Esophagus (tissue), 2 donors: Measurements from ENCODE around the gene ANK3. TPM values are rescaled to one million over a fixed set of nuclear protein-coding genes. Genes with fewer than 3 reads are reported as not detected.

Experiments used
- H3K27ac ChIP-seq, 2 donors: one replicate each; pipeline ENCODE4 v1.5.1; 2013; ENCODE audit warnings: low read depth in 2 of 2, mild to moderate bottlenecking in 2 of 2, inconsistent platforms in 1 of 2, low read length in 1 of 2, moderate library complexity in 1 of 2
- H3K27me3 ChIP-seq, 2 donors: one replicate each; pipeline ENCODE4 v1.6.1; 2013; ENCODE audit warnings: low read length in 2 of 2, control low read depth in 1 of 2, mild to moderate bottlenecking in 1 of 2; ENCODE audit not compliant: insufficient read depth in 2 of 2, control insufficient read depth in 1 of 2
- H3K36me3 ChIP-seq, 2 donors: one replicate each; pipeline ENCODE4 v1.6.1; 2013; ENCODE audit warnings: low read length in 1 of 2; ENCODE audit not compliant: control insufficient read depth in 2 of 2, insufficient read depth in 2 of 2
- H3K4me1 ChIP-seq, 2 donors: one replicate each; pipeline ENCODE4 v1.6.1; 2013; ENCODE audit warnings: low read length in 1 of 2; ENCODE audit not compliant: control insufficient read depth in 2 of 2, insufficient read depth in 2 of 2
- H3K4me3 ChIP-seq, 2 donors: one replicate each; pipeline ENCODE4 v1.5.1; 2013; ENCODE audit warnings: low read length in 2 of 2, mild to moderate bottlenecking in 2 of 2, low read depth in 1 of 2, moderate library complexity in 1 of 2
- H3K9me3 ChIP-seq, 2 donors: one replicate each; pipeline ENCODE4 v1.6.1; 2013; ENCODE audit warnings: mild to moderate bottlenecking in 2 of 2, low read depth in 1 of 2, low read length in 1 of 2, moderate library complexity in 1 of 2; ENCODE audit not compliant: control insufficient read depth in 2 of 2, insufficient read depth in 1 of 2
- WGBS, 2 donors: extraction: QIAGEN DNeasy Blood & Tissue Kit; methylation state at CpG; one replicate each; pipeline ENCODE4 v1.1.7; 2013; 5-methylcytosine and 5-hydroxymethylcytosine counted together
- polyA plus RNA-seq, 2 donors: library from polyadenylated mRNA; stranded (reverse); fragments of 200-250 nt; gene quantifications; one replicate each; pipeline ENCODE4 v1.2.3, GENCODE V29; 2013
- donor health status: healthy with polysubstance abuse.
- donor health status: Bipolar disorder and iron deficiency.

The ANK3 gene
- polyA plus RNA-seq, 2 donors = 6.9 to 7.8 TPM

- Histone ChIP-seq H3K4me1 (no peaks in the 10 kb centered on the region), H3K9me3 (no peaks in the 10 kb centered on the region), H3K27me3 (no peaks in the 10 kb centered on the region), H3K27ac (no peak overlapping the region), H3K4me3 (no peak overlapping the region), H3K36me3 (peaks cover 0 to 4% of the 10 kb centered on the region in 2 donors)
- WGBS, 2 donors = 63 to 77% methylated on average over 1 of the region's 1 CpG
These were observed 123.2 kb downstream of the ANK3 start for GRCh38 chr10:60266513-60266912.

GRCh38 chr10:60262647-60263126 is 127.0 kb downstream of the ANK3 start:
- no peaks in the 10 kb centered on the region for H3K4me1 ChIP-seq
- H3K27me3 ChIP-seq = no peaks in the 10 kb centered on the region
- H3K27ac ChIP-seq = no peak overlapping the region
- H3K36me3 ChIP-seq = peaks cover 0 to 8% of the 10 kb centered on the region in 2 donors
- 75 to 77% methylated on average over 3 of the region's 3 CpGs for WGBS, 2 donors
- no peaks in the 10 kb centered on the region for H3K9me3 ChIP-seq
- no peak overlapping the region for H3K4me3 ChIP-seq

GRCh38 chr10:60260321-60260720 is 129.4 kb downstream of the ANK3 start:
- 63 to 82% methylated on average over 3 of the region's 3 CpGs for WGBS, 2 donors
- no peaks in the 10 kb centered on the region for H3K4me1 ChIP-seq

DNA sequence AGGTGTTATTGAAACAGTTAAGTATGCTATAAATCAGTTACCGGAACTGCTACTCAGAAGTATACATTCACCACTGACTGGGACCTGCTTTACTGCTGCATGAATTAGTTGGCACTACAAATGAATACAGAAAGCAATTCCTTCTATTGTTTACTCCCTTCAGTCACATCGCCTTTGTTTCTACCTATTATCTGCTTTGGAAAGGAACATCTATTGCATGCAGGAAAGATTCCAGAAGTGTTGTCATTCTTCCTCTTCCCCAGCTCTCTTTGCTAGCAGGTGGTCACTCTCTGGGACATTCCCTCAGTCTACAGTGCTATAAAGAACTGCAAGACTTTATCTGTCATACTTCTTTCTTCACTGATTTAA is 131.3 kb downstream of the ANK3 start:
- no peaks in the 10 kb centered on the region for H3K27me3 ChIP-seq
- no peaks in the 10 kb centered on the region for H3K4me1 ChIP-seq
- 72 to 79% methylated on average over 2 of the region's 2 CpGs for WGBS, 2 donors

More at GRCh38 chr10:60260321-60260720, 129.4 kb downstream of the ANK3 start:
- Histone ChIP-seq H3K36me3 (peaks cover 0 to 8% of the 10 kb centered on the region in 2 donors), H3K27ac (no peak overlapping the region), H3K27me3 (no peaks in the 10 kb centered on the region), H3K4me3 (no peak overlapping the region), H3K9me3 (no peaks in the 10 kb centered on the region)

GRCh38 chr10:60257767-60258428 is 131.8 kb downstream of the ANK3 start:
- WGBS, 2 donors = 60 to 63% methylated on average over 3 of the region's 3 CpGs
- peaks cover 0 to 2% of the 10 kb centered on the region in 2 donors for H3K4me1 ChIP-seq
- no peak overlapping the region for H3K27ac ChIP-seq
- H3K36me3 ChIP-seq = peaks cover 0 to 4% of the 10 kb centered on the region in 2 donors
- H3K4me3 ChIP-seq = no peak overlapping the region
- H3K27me3 ChIP-seq = no peaks in the 10 kb centered on the region
- no peaks in the 10 kb centered on the region for H3K9me3 ChIP-seq

More for the DNA sequence above, 131.3 kb downstream of the ANK3 start:
- H3K27ac ChIP-seq = no peak overlapping the region
- no peaks in the 10 kb centered on the region for H3K9me3 ChIP-seq
- H3K36me3 ChIP-seq = peaks cover 0 to 4% of the 10 kb centered on the region in 2 donors
- no peak overlapping the region for H3K4me3 ChIP-seq

GRCh38 chr10:60254776-60255175 is 134.9 kb downstream of the ANK3 start:
- H3K4me1 ChIP-seq = peaks cover 0 to 2% of the 10 kb centered on the region in 2 donors
- H3K4me3 ChIP-seq = no peak overlapping the region
- no peaks in the 10 kb centered on the region for H3K9me3 ChIP-seq
- H3K27ac ChIP-seq = no peak overlapping the region
- no peaks in the 10 kb centered on the region for H3K27me3 ChIP-seq
- H3K36me3 ChIP-seq = no peaks in the 10 kb centered on the region

DNA sequence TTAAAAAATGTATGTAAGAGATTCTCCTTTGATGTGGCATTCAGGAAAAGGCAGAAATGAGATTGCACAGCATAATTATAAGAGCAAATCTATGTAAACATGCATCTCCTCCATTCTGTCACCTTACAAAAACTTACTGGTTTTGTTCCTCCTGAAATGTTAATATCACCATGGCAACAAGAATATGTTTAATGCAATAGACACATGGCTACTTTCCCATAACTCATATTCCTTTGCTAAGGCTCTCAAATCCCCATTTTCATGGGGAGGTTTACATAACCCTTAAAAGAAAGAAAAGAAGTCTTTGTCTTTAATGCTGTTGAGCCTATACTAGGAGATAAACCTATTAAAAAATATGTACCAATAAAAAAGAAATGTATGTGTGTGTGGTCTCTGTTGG is 136.2 kb downstream of the ANK3 start:
- H3K4me3 ChIP-seq = no peak overlapping the region
- H3K4me1 ChIP-seq = peaks cover 0 to 2% of the 10 kb centered on the region in 2 donors
- no peaks in the 10 kb centered on the region for H3K36me3 ChIP-seq
- no peaks in the 10 kb centered on the region for H3K27me3 ChIP-seq
- H3K27ac ChIP-seq = no peak overlapping the region
- no peaks in the 10 kb centered on the region for H3K9me3 ChIP-seq

- 93 to 96% methylated on average over 4 of the region's 4 CpGs for WGBS, 2 donors
- Histone ChIP-seq H3K36me3 (no peaks in the 10 kb centered on the region), H3K4me1 (peaks cover 0 to 2% of the 10 kb centered on the region in 2 donors), H3K4me3 (no peak overlapping the region), H3K27me3 (no peaks in the 10 kb centered on the region), H3K9me3 (no peaks in the 10 kb centered on the region), H3K27ac (no peak overlapping the region)
These were observed 137.0 kb downstream of the ANK3 start for GRCh38 chr10:60252688-60253087.

DNA sequence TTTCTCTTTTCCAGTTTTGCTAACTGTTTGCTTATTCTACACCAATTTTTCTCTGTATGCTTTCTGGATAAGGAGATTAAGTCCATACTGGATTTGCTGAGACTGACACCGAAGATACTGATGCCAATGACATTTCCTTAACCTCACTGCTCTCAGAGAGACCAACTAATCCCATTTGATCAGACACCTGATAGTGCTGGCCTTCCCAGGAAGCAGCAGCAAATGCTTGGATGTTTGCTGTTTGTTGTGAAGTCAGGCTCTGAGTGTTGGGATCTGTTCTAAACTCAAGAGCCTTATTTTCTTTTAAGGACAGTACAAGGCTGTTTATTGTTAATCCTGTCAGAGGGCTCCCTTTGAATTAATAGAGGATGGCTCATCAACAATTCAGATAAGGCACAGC is 143.3 kb downstream of the ANK3 start:
- Histone ChIP-seq H3K36me3 (no peaks in the 10 kb centered on the region), H3K4me3 (no peak overlapping the region), H3K9me3 (no peaks in the 10 kb centered on the region), H3K4me1 (no peaks in the 10 kb centered on the region), H3K27me3 (no peaks in the 10 kb centered on the region), H3K27ac (no peak overlapping the region)
- 71% methylated on average over 1 of the region's 1 CpG for WGBS, 2 donors

- Histone ChIP-seq H3K27ac (no peak overlapping the region), H3K36me3 (no peaks in the 10 kb centered on the region), H3K27me3 (no peaks in the 10 kb centered on the region), H3K4me1 (no peaks in the 10 kb centered on the region), H3K9me3 (no peaks in the 10 kb centered on the region), H3K4me3 (no peak overlapping the region)
- WGBS, 2 donors = 84 to 88% methylated on average over 1 of the region's 1 CpG
These were observed 150.4 kb downstream of the ANK3 start for GRCh38 chr10:60239228-60239627.
